Measurements from ENCODE around the gene SH3RF2. TPM values are rescaled to one million over a fixed set of nuclear protein-coding genes. Genes with fewer than 3 reads are reported as not detected.

SH3RF2 gene
- total and polyA plus RNA-seq, 4 donors = 1.0 to 10.5 (median 4.9) TPM

DNA sequence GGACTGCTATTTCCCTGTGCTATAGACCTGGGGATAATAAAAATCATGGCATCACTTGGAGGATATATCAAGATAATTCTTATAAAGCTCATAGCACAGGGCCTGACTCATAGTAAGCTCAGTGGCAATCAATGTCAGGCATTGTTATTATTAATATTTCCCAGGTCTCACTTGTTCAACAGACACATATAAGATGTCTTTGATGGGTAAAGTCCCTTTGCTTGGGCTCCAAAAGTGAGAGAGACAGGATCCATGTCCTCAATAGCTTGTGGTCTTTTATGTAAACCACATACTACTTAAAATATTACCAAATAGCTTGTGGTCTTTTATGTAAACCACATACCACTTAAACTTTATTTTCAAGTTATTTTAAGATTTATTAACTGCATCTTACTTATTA, 11.2 kb downstream of the SH3RF2 start:
- Histone ChIP-seq H3K4me3 (ENCODE audit: low read depth in 1 of 3, low read length in 3 of 3) (no peak overlapping the region), H3K36me3 (ENCODE audit: control insufficient read depth in 4 of 4, insufficient read depth in 3 of 4, low read depth in 1 of 4, low read length in 3 of 4) (no peaks in the 10 kb centered on the region), H3K4me1 (ENCODE audit: control insufficient read depth in 4 of 4, insufficient read depth in 4 of 4, low read length in 3 of 4) (peaks cover 4 to 50% (median 30%) of the 10 kb centered on the region in 4 donors), H3K27me3 (ENCODE audit: control insufficient read depth in 4 of 4, insufficient read depth in 4 of 4, low read length in 3 of 4) (no peaks in the 10 kb centered on the region), H3K9ac (ENCODE audit: low read depth in 1 of 2, low read length in 2 of 2) (no peak overlapping the region), H3K9me3 (ENCODE audit: control insufficient read depth in 4 of 4, low read length in 3 of 4) (no peaks in the 10 kb centered on the region), H3K27ac (ENCODE audit: low read depth in 1 of 2, low read length in 2 of 2) (no peak overlapping the region)
- no peak for TF ChIP-seq GABPA (IDR thresholded peaks at IDR 0.05 in 1 of 2, conservative IDR thresholded peaks at IDR 0.05 in 1 of 2)
- TF ChIP-seq, protein P1, sequence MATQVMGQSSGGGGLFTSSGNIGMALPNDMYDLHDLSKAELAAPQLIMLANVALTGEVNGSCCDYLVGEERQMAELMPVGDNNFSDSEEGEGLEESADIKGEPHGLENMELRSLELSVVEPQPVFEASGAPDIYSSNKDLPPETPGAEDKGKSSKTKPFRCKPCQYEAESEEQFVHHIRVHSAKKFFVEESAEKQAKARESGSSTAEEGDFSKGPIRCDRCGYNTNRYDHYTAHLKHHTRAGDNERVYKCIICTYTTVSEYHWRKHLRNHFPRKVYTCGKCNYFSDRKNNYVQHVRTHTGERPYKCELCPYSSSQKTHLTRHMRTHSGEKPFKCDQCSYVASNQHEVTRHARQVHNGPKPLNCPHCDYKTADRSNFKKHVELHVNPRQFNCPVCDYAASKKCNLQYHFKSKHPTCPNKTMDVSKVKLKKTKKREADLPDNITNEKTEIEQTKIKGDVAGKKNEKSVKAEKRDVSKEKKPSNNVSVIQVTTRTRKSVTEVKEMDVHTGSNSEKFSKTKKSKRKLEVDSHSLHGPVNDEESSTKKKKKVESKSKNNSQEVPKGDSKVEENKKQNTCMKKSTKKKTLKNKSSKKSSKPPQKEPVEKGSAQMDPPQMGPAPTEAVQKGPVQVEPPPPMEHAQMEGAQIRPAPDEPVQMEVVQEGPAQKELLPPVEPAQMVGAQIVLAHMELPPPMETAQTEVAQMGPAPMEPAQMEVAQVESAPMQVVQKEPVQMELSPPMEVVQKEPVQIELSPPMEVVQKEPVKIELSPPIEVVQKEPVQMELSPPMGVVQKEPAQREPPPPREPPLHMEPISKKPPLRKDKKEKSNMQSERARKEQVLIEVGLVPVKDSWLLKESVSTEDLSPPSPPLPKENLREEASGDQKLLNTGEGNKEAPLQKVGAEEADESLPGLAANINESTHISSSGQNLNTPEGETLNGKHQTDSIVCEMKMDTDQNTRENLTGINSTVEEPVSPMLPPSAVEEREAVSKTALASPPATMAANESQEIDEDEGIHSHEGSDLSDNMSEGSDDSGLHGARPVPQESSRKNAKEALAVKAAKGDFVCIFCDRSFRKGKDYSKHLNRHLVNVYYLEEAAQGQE (IDR thresholded peaks at IDR 0.05) = no peak
- no peak for TF ChIP-seq ZBTB33 (IDR thresholded peaks at IDR 0.05)
- no peak for TF ChIP-seq JUND (IDR thresholded peaks at IDR 0.05)
- no peak for TF ChIP-seq RXRA (IDR thresholded peaks at IDR 0.05)
- no peak for TF ChIP-seq NR2F2 (IDR thresholded peaks at IDR 0.05)
- no peak for TF ChIP-seq FOXA1 (IDR thresholded peaks at IDR 0.05)
- TF ChIP-seq EGR1 (IDR thresholded peaks at IDR 0.05; ENCODE audit: low read depth in 2 of 2) = no peak
- TF ChIP-seq, protein P2, sequence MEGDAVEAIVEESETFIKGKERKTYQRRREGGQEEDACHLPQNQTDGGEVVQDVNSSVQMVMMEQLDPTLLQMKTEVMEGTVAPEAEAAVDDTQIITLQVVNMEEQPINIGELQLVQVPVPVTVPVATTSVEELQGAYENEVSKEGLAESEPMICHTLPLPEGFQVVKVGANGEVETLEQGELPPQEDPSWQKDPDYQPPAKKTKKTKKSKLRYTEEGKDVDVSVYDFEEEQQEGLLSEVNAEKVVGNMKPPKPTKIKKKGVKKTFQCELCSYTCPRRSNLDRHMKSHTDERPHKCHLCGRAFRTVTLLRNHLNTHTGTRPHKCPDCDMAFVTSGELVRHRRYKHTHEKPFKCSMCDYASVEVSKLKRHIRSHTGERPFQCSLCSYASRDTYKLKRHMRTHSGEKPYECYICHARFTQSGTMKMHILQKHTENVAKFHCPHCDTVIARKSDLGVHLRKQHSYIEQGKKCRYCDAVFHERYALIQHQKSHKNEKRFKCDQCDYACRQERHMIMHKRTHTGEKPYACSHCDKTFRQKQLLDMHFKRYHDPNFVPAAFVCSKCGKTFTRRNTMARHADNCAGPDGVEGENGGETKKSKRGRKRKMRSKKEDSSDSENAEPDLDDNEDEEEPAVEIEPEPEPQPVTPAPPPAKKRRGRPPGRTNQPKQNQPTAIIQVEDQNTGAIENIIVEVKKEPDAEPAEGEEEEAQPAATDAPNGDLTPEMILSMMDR (IDR thresholded peaks at IDR 0.05; ENCODE audit: low read depth, low read length, missing input control) = no peak
- no peak for TF ChIP-seq FOXA2 (IDR thresholded peaks at IDR 0.05)
- DNase-seq (ENCODE audit: low spot score) = no peak

DNA sequence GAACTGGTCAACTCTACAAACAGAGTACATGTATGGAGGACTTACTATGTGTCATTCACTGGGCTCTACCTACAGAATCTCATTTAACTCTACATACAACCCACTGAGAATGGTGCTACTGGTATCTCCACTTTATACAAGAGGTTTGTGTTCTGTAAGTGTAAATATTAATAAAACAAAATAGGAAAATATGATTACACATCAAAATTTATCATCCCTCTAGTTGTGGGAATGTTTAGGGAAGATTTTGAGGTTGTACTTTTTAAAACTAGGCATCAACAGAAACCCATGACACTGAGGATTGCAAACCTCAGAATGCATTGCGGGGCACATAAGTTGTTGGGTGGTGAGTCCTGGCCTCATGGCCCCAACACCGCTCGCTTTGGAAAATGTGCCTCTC, 11.7 kb downstream of the SH3RF2 start:
- DNase-seq (ENCODE audit: low spot score) = no peak
- no peak overlapping the region for H3K27ac ChIP-seq (ENCODE audit: low read depth in 1 of 2, low read length in 2 of 2)
- H3K4me3 ChIP-seq (ENCODE audit: low read depth in 1 of 3, low read length in 3 of 3) = no peak overlapping the region
- no peaks in the 10 kb centered on the region for H3K36me3 ChIP-seq (ENCODE audit: control insufficient read depth in 4 of 4, insufficient read depth in 3 of 4, low read depth in 1 of 4, low read length in 3 of 4)
- WGBS = 97% methylated on average over 3 of the region's 3 CpGs
- no peak overlapping the region for H3K9ac ChIP-seq (ENCODE audit: low read depth in 1 of 2, low read length in 2 of 2)
- no peaks in the 10 kb centered on the region for H3K27me3 ChIP-seq (ENCODE audit: control insufficient read depth in 4 of 4, insufficient read depth in 4 of 4, low read length in 3 of 4)
- no peaks in the 10 kb centered on the region for H3K9me3 ChIP-seq (ENCODE audit: control insufficient read depth in 4 of 4, low read length in 3 of 4)
- peaks cover 4 to 52% (median 29%) of the 10 kb centered on the region in 4 donors for H3K4me1 ChIP-seq (ENCODE audit: control insufficient read depth in 4 of 4, insufficient read depth in 4 of 4, low read length in 3 of 4)
- TF ChIP-seq, protein P2 (IDR thresholded peaks at IDR 0.05; ENCODE audit: low read depth, low read length, missing input control) = no peak
- TF ChIP-seq RXRA (IDR thresholded peaks at IDR 0.05) (no peak), YY1 (IDR thresholded peaks at IDR 0.05) (no peak), FOXA2 (IDR thresholded peaks at IDR 0.05) (no peak), HNF4G (IDR thresholded peaks at IDR 0.05) (no peak), TAF1 (conservative IDR thresholded peaks at IDR 0.05) (no peak), GABPA (IDR thresholded peaks at IDR 0.05 in 1 of 2, conservative IDR thresholded peaks at IDR 0.05 in 1 of 2) (no peak), ATF3 (IDR thresholded peaks at IDR 0.05) (no peak)
- TF ChIP-seq, protein P1 (IDR thresholded peaks at IDR 0.05) = no peak
- TF ChIP-seq, protein P3, sequence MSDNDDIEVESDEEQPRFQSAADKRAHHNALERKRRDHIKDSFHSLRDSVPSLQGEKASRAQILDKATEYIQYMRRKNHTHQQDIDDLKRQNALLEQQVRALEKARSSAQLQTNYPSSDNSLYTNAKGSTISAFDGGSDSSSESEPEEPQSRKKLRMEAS (IDR thresholded peaks at IDR 0.05) = no peak

All from liver (tissue), 9 donors.